GM21447 (cell line): ENCODE results near the gene PRDM16.
"Not testable (repeated sequence)": the region's sequence is repeated elsewhere in the genome, so short reads cannot be mapped to it uniquely, and the experiment has no call there.

ENCODE experiments used
- ATAC-seq: cut with Tn5 transposase; IDR thresholded peaks from one replicate; pipeline ENCODE4 v1.9.1; 2021; ENCODE audit not compliant: unreplicated experiment

PRDM16 gene

GRCh38 chr1:3237994-3238702, 169.1 kb downstream of the PRDM16 start:
- ATAC-seq, result no peak

- no peak for ATAC-seq
These were observed 169.8 kb downstream of the PRDM16 start for GRCh38 chr1:3238703-3239278.

GRCh38 chr1:3239991-3240390, 171.0 kb downstream of the PRDM16 start:
- not testable (repeated sequence) for ATAC-seq

- ATAC-seq, result no peak
These were observed 171.7 kb downstream of the PRDM16 start for GRCh38 chr1:3240524-3241235.

DNA sequence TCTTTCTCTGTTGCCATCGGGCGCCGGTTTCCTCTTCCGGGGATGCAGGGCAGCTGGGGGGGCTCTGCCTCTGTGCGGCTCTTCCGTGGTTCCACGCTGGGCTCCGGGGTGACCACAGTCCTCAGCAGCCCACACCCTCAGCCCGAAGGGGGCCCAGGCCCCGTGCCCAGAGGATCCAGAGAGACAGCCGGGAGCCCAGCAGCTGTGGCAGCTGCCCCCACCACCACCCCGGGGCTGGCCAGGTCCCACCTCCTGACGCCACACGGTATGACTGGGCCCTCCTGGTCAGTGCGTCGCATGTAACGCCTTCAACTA, 172.2 kb downstream of the PRDM16 start:
- no peak for ATAC-seq

DNA sequence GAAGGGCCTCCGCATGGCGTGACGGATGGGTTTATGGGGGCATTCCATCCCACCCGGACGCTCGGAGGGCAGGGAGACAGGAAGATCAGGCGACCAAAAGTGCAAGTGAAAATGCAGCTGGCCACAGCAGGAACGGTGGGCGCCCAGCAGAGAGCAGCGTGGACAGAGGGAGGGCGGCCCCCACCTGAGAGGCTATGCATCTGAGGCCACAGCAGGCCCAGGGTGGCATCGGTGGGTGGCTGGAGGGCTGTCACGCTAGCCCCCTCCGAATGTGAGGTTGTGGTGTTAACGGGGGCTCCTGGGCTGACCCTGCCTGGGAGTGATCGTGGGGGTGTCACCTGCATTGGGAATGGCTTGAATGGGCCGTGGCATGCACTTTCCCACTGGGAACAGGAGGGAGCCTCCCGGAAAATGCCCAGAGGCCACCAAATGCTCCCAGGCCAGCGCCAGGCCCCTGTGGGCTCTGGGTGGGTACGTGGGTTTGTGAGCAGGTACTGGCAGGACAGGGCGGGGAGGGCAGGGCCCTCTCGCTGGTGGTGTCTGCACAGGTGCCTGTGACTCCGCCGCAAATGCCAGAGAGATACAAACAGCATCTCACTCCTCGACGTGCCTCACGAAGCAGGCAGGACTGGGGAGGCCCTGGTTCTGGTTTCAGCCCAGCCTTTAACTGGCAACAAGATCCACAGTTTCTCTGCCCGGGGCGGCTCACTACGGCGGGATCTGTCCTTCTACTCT, 172.8 kb downstream of the PRDM16 start:
- ATAC-seq, result no peak

GRCh38 chr1:3242408-3243260, 173.6 kb downstream of the PRDM16 start:
- ATAC-seq, result no peak

DNA sequence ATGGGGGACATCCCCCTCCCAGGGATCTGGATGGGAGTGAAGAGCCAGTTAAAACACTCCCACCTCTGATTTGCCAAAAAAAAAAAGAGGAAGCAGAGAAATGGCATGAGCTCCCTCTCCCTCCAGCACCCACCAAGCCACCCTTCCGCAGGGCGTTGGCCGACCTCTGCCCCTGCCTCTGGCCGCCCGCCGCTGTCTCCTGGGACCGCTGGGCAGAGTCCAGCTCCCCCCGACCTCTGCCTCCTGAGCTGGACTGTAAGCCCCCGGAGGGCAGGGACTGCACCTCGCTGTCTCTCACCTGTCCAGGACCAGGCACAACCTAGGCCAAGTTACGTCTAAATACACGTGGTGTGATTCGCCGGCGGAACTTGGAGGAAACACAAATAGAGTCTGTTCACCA, 174.3 kb downstream of the PRDM16 start:
- ATAC-seq, result no peak

- ATAC-seq, result no peak
These were observed 175.3 kb downstream of the PRDM16 start for GRCh38 chr1:3244025-3244926.

GRCh38 chr1:3244927-3245315, 175.9 kb downstream of the PRDM16 start:
- ATAC-seq, result no peak

DNA sequence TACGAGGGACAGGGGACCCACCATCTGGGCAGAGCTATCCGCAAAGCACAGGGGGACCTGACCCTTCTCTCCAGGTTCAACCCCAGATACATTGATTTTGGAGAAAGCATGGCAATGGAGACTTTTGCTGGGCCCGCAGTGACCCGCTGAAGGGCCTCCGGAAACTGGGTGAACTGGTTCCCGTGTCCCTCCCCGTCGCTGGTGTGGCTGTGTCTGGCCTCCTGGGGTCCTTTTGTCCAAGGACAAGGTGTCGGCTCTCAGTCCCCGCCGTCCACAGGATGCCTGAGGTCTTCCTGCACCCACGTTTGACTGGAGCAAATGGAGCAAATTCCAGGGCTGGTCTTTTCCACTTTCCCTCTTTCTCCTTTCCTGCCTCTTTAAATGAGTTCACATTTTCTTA, 176.3 kb downstream of the PRDM16 start:
- ATAC-seq, result no peak

GRCh38 chr1:3245768-3246167, 176.8 kb downstream of the PRDM16 start:
- ATAC-seq, result no peak

GRCh38 chr1:3246251-3246650, 177.2 kb downstream of the PRDM16 start:
- ATAC-seq, result no peak

- no peak for ATAC-seq
These were observed 178.6 kb downstream of the PRDM16 start for GRCh38 chr1:3247521-3248121.

DNA sequence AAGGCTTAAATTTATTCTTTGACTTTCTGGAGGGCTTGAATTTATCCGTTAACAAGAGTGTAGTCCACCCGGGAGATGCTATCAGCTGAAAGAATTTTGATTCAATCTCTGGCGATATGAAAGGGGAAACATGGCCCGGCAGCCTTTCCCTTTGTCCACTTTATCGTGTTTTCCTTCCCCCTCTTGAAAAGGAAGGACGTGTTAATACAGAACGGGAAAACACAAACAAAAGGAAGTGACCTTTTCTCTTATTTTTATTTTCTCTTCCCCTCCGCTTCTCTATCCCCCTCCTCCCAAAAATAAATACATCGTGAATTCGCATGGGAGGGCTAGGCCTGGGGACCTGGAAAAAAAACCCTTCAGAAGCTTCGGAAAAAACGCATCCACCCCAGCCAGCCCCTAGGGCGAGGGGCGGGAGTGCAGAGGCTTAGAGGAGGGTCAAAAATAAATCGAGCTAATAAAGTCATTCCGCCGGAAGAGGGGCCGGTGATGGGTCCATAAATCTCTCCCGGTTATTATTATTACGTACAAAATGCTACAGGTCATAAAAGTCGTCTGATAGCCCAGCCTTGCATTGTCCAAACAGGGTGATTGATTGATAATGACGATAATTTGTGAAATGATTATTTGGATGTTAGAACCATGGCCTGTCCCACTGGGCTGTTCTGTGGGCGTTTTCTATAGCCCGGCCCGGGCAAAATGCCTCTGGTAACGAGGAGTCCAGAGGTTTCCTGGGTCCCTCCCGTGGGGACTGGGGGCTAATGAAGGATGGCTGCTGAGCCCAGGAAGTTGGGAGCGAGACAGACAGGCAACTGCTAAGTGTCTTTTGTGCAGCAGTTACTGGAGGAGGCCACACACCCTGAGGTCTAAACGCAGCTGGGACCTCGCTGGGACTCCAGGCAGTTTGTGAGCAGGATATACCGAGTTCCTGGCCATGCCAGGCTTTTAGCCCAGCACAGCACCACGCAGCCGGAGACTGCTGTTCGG, 179.4 kb downstream of the PRDM16 start:
- ATAC-seq, result no peak

- no peak for ATAC-seq
These were observed 180.2 kb downstream of the PRDM16 start for GRCh38 chr1:3249231-3249630.

DNA sequence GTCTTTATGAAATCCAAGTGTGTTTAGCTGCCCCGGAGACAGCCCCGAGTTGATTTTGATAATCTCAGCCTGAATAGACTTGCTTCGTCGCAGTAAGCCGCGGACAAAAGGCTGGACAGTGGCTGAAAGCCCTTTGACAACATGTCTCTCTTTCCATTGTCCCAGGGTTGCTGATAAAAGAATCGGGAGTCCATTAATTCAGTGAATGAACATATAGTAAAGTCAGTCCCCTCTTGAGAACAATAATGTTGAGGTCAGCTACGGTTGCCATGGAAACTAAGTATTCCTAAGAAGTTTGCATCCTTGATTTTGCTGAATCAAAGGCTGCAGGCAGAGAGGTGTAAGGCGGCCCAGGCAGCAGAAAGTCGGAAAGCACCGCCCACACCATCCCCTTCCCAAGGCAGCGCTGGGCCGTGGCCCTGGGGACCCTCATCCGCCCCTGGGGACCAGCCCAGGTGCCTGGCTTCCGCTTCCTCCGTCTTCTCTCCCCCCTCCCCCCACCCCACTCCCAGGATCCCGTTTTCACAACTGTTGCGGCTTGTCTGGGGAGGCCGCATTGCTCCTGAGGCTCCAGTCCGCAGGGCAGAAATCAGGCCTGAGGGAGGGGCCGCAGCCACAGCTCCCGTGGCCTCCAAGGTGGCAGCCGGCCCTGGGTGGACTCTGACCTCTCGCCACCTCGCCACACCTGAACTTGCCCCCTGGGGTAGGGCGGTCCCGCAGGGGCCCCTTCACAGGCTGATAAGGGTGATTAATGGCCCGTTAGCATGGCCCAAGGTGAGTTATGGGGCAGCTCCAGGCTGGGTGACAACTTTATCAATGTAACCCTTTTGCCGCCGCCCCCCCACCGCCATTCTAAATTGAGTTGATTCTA, 180.9 kb downstream of the PRDM16 start:
- no peak for ATAC-seq
